HG02798 (cell line): ENCODE results near the gene ZSWIM5.
"Not testable (repeated sequence)": the region's sequence is repeated elsewhere in the genome, so short reads cannot be mapped to it uniquely, and the experiment has no call there.

Experiments used
- ATAC-seq: cut with Tn5 transposase; IDR thresholded peaks from one replicate; pipeline ENCODE4 v1.9.1; 2021; ENCODE audit warnings: mild to moderate bottlenecking; ENCODE audit not compliant: unreplicated experiment, poor library complexity

The ZSWIM5 gene

DNA sequence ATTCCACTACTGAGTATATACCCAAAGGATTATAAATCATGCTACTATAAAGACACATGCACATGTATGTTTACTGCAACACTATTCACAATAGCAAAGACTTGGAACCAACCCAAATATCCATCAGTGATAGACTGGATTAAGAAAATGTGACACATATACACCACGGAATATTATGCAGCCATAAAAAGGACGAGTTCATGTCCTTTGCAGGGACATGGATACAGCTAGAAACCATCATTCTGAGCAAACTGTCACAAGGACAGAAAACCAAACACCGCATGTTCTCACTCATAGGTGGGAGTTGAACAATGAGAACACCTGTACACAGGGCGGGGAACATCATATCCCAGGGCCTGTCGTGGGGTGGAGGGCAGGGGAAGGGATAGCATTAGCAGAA lies 104.9 kb downstream of the ZSWIM5 start:
- not testable (repeated sequence) for ATAC-seq

- ATAC-seq = no peak
These were observed 108.5 kb downstream of the ZSWIM5 start for GRCh38 chr1:45097944-45098343.

GRCh38 chr1:45097079-45097478 lies 109.3 kb downstream of the ZSWIM5 start:
- no peak for ATAC-seq

GRCh38 chr1:45095450-45095849 lies 111.0 kb downstream of the ZSWIM5 start:
- ATAC-seq = no peak

GRCh38 chr1:45094371-45094770 lies 112.0 kb downstream of the ZSWIM5 start:
- not testable (repeated sequence) for ATAC-seq

- ATAC-seq = no peak
These were observed 113.1 kb downstream of the ZSWIM5 start for GRCh38 chr1:45093334-45093733.

DNA sequence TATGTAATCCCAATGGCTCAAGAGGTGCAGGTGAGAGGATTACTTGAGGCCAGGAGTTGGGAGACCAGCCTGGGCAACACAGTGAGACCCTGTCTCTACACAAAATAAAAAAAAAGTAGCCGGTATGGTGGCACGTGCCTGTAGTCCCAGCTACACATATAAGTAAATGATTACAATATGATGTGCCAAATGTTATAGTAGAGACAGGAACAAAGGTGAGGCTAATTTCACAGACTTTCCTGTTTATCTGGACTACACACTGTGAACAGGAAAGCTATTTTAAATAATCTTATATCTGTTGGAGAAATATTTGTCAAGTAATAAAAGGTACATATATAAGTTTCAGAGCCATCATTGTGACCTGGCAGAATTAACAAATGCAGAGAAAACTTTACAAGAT lies 116.7 kb downstream of the ZSWIM5 start:
- ATAC-seq = no peak

DNA sequence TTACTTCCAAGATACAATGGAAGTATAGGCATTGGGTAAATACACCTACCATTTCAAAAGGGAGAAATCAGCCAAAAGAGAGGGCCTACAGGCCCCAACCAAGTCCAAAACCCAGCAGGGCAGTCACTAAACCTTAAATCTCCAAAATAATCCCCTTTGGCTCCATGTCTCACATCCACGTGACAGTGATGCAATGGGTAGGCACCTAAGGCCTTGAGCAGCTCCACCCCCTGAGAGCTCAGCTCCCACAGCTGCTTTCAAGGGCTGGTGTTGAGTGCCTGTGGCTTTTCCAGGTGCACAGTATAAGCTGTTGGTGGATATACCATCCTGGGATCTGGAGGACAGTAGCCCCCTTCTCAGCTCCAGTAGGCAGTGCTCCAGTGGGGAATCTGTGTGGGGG lies 121.8 kb downstream of the ZSWIM5 start:
- no peak for ATAC-seq

DNA sequence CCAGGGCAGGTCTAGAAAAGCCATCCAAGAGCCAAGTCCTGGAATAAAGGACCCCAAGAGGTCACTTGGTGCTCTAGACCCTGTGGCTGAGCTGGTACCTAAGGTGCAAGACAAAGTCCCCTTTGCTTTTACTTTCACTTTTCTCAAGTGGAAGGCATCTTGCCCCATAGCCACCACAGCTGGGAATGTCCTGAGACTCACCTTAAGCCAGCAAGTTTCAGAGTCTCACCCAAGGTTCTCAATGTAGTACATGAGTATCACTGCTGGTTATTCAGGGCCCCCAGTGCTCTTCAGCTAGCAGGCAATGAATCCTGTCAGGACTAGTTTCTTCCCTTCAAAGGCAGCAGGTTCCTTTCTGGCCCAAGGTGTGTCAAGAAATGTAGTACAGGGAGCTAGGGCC lies 126.9 kb downstream of the ZSWIM5 start:
- no peak for ATAC-seq

DNA sequence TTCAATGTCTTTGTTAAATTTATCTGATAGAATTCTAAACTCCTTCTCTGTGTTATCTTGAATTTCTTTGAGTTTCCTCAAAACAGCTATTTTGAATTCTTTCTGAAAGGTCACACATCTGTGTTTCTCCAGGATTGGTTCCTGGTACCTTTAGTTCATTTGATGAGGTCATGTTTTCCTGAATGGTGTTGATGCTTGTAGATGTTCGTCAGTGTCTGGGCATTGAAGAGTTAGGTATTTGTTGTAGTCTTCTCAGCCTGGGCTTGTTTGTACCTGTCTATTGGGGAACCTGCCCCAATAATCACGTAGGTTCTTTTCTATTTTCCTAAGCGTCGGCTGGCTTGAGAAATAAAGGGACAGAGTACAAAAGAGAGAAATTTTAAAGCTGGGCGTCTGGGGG lies 129.4 kb downstream of the ZSWIM5 start:
- ATAC-seq = not testable (repeated sequence)

- ATAC-seq = no peak
These were observed 134.8 kb downstream of the ZSWIM5 start for GRCh38 chr1:45071567-45071966.

DNA sequence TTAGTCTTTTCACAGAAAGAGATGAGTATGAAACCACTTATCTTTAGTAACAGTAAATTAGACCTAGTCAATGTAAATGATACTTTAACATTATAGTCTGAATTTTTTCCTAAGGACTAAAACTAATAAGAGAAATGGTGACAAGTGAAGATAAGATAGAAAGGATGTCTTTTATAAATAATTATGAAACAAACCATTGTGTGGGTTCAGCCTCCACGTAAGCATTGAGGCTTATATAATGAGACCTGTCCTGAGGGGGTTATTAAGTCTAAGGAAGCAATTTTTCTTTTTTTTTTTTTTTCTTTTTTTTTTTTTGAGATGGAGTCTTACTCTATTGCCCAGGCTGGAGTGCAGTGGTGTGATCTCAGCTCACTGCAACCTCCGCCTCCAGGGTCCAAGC lies 138.6 kb downstream of the ZSWIM5 start:
- no peak for ATAC-seq

DNA sequence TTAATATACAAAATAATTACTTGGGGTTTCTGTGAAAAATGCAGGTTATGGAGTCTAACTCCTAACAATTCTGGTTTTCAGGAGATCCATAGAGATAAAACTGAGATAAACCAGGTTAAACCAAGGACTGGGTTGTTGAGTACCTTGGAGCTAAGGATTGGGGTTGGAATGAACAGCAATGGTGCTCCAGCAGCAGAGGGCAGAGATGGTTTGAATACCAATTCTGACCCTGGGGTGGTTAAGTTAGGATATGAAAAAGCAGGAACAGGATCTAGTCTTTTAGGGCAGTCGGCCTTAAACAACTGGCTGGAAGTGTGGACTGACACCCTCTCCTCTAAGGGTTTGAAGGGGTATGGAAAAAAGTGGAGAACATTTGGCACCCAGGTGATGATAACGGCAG lies 141.3 kb downstream of the ZSWIM5 start:
- no peak for ATAC-seq

DNA sequence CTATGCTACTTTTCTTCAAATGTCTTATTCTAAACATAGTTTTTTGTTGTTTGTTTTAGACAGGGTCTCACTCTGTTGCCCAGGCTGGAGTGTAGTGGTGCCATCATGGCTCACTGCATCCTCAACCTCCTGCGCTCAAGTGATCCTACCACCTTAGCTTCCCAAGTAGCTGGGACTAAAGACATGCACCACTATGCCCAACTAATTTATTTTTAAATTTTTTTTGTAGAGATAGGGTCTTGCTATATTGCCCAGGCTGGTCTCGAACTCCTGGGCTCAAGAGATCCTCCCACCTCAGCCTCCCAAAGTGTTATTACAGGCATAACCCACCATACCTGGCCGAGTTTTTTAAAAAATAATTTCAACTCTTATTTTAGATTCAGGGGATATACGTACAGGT lies 143.9 kb downstream of the ZSWIM5 start:
- ATAC-seq = not testable (repeated sequence)

DNA sequence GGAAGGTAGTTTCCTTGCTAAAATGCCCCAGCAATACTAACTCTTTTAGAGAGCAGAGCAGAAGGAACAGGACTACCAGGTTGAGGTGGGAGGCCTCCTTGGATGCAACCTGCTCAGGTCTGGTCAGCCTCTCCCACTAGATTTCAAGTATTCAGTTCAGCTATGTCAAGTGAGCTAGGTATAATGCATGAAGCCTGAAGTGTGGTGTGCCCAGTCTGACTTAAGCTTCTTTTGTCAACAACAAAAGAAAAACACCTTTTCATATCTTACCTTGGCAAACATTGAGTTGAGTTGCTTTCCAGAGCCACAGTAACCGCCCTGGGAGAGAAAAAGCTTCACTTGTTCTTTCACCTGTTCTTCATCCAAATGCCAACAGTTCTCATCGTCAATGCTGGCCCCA lies 146.6 kb downstream of the ZSWIM5 start:
- ATAC-seq = no peak

DNA sequence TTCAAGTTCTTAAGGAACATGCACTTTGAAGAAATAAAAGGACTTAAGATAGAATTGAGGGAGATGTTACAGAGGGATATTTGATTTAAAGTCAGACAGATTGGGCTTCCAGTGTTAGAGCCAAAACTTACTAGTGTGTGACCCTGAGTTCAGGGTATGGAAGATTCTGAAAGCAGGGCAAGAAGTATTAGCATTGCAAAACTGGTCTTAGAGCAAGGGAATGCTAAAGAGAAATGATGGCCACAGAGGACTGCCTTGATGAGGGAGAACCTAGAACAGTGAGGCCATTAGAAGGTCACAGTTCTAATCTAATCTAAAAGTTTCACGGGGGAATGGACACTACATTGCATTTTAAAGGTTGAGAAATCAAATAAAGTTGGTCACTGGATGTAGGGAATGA lies 148.9 kb downstream of the ZSWIM5 start:
- ATAC-seq = no peak

- ATAC-seq = no peak
These were observed 155.2 kb downstream of the ZSWIM5 start for GRCh38 chr1:45051005-45051772.

DNA sequence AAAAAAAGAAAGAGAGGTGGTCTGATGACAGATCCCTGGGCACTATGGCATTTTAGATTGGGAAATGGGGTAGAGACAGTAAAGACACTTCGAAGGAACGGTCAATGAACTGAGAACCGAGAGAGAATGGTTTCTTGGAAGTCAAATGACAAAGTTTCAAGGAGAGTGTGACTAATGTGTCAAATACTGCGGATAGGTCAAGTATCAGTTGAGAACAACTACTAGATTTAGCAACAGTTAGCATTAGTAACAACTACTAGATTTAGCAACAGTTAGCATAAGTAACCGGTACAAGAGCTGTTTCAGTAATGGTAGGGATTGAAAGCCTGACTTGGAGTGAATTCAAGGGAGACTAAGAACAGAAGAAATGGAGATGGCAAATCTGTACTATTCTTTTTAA lies 159.4 kb downstream of the ZSWIM5 start:
- ATAC-seq = no peak

GRCh38 chr1:45044916-45045315 lies 161.5 kb downstream of the ZSWIM5 start:
- no peak for ATAC-seq

DNA sequence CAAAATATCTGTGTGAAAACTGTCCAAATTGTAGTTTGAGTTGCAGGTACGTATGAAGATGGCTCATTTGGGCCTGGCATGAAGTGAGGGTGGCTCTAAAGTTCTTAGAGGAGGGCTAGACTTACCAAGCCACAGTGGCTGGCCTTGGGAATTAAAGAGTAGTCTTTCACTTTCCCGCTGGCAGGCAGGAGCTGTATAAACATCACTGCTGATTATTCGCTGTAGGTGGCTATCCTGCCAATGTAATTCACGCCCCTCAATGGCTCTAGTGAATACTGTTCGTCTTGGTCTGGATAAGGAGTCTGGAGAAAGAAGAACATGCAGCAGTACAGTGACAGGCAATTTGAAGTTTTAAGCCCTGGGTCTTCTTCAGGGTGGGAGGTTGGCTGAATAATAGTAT lies 163.3 kb downstream of the ZSWIM5 start:
- no peak for ATAC-seq

GRCh38 chr1:45040297-45040696 lies 166.1 kb downstream of the ZSWIM5 start:
- no peak for ATAC-seq

GRCh38 chr1:45038661-45039364 lies 167.6 kb downstream of the ZSWIM5 start:
- no peak for ATAC-seq
